Karpas-422 (cell line): ENCODE results near the gene SCGB1A1. TPM values are rescaled to one million over a fixed set of nuclear protein-coding genes. Genes with fewer than 3 reads are reported as not detected.
"Not testable (repeated sequence)": the region's sequence is repeated elsewhere in the genome, so short reads cannot be mapped to it uniquely, and the experiment has no call there.

ENCODE experiments used
- DNase-seq: peaks from one replicate; pipeline ENCODE4 v3.0.0-alpha.2; 2015
- H2AFZ ChIP-seq: fragments of 200-600 bp; sonication (generic); 2 replicates; pipeline ENCODE4 v1.6.1; 2014; ENCODE audit warnings: antibody characterized with exemption, low read length, mixed read lengths
- H3K27ac ChIP-seq: fragments of 200-600 bp; sonication (generic); 2 replicates; pipeline ENCODE4 v1.5.1; 2014; ENCODE audit warnings: mild to moderate bottlenecking, low read length, moderate library complexity
- H3K27me3 ChIP-seq: fragments of 200-600 bp; sonication (generic); 2 replicates; pipeline ENCODE4 v1.6.1; 2014; ENCODE audit warnings: low read length, mixed read lengths
- H3K36me3 ChIP-seq: fragments of 200-600 bp; sonication (generic); 2 replicates; pipeline ENCODE4 v1.6.1; 2014; ENCODE audit warnings: low read length, mixed read lengths; ENCODE audit not compliant: insufficient read depth
- H3K4me1 ChIP-seq: fragments of 200-600 bp; sonication (generic); 2 replicates; pipeline ENCODE4 v1.6.1; 2014; ENCODE audit warnings: mild to moderate bottlenecking, low read length, mixed read lengths
- H3K4me2 ChIP-seq: fragments of 200-600 bp; sonication (generic); 2 replicates; pipeline ENCODE4 v1.6.1; 2014; ENCODE audit warnings: low read length, low read depth, mild to moderate bottlenecking; ENCODE audit not compliant: poor library complexity, severe bottlenecking
- H3K4me3 ChIP-seq: fragments of 200-600 bp; sonication (generic); 2 replicates; pipeline ENCODE4 v1.5.1; 2014; ENCODE audit warnings: mild to moderate bottlenecking, antibody characterized with exemption, low read length, mixed read lengths
- H3K79me2 ChIP-seq: fragments of 200-600 bp; sonication (generic); 2 replicates; pipeline ENCODE4 v1.6.1; 2014; ENCODE audit warnings: mild to moderate bottlenecking, low read length, mixed read lengths
- H3K9ac ChIP-seq: fragments of 200-600 bp; sonication (generic); 2 replicates; pipeline ENCODE4 v1.6.0; 2014; ENCODE audit warnings: low read length
- H3K9me2 ChIP-seq: fragments of 200-600 bp; sonication (generic), shearing (Covaris generic); replicated peaks from 2 replicates; pipeline ENCODE4 v1.6.0; 2014; ENCODE audit warnings: mild to moderate bottlenecking, low read length, moderate library complexity; ENCODE audit not compliant: insufficient read depth
- H3K9me3 ChIP-seq: fragments of 300-700, 200-600 bp; sonication (generic); 2 replicates; pipeline ENCODE4 v1.6.1; 2014; ENCODE audit warnings: low read length, mixed read lengths
- H4K20me1 ChIP-seq: fragments of 200-600 bp; sonication (generic); 2 replicates; pipeline ENCODE4 v1.6.1; 2014; ENCODE audit warnings: mild to moderate bottlenecking, antibody characterized with exemption, low read length, low read depth; ENCODE audit not compliant: insufficient read depth
- total RNA-seq: library from RNA; depleted of rRNA; stranded (reverse); fragments of >200 nt; shearing (Covaris generic); gene quantifications from 2 replicates; pipeline ENCODE4 v1.2.3, GENCODE V29; 2014; ENCODE audit warnings: low replicate concordance; rRNA removed

Gene SCGB1A1, protein sequence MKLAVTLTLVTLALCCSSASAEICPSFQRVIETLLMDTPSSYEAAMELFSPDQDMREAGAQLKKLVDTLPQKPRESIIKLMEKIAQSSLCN
- not detected in 2 replicates for total RNA-seq

DNA sequence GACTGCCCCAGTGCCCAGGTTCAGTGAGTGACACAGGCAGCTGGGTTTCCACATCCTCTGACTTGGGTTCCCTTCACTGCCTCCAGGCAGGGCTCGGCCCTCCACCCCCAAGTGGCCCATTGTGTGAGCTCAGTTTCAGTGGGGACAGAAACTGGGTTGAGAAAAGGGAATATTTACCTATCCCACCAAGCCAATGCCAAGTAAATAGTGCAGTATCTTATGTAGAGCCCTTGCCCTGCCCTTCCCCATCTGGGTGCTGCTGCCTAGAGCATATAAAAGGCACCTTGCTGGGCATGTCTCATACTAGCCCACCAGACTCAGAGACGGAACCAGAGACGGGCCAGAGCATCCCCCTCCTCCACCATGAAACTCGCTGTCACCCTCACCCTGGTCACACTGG, at the start of gene SCGB1A1:
Gene SCGB1A1, plus strand, starts transcription at position 301 of the 400 bp plus-strand sequence. Its CDS starts 63 bp downstream, at position 364.
- Histone ChIP-seq H3K27me3 (no peaks in the 10 kb centered on the region), H3K9ac (no peak within 1 kb of the TSS), H4K20me1 (no peaks in the 10 kb centered on the region), H3K4me1 (no peaks in the 10 kb centered on the region), H3K36me3 (no peaks in the 10 kb centered on the region), H3K27ac (no peak within 1 kb of the TSS), H3K4me2 (no peak within 1 kb of the TSS), H3K4me3 (no peak within 1 kb of the TSS), H3K79me2 (no peaks in the 10 kb centered on the region), H3K9me2 (no peaks in the 10 kb centered on the region), H2AFZ (no peak within 1 kb of the TSS), H3K9me3 (no peaks in the 10 kb centered on the region)
- no peak for DNase-seq

DNA sequence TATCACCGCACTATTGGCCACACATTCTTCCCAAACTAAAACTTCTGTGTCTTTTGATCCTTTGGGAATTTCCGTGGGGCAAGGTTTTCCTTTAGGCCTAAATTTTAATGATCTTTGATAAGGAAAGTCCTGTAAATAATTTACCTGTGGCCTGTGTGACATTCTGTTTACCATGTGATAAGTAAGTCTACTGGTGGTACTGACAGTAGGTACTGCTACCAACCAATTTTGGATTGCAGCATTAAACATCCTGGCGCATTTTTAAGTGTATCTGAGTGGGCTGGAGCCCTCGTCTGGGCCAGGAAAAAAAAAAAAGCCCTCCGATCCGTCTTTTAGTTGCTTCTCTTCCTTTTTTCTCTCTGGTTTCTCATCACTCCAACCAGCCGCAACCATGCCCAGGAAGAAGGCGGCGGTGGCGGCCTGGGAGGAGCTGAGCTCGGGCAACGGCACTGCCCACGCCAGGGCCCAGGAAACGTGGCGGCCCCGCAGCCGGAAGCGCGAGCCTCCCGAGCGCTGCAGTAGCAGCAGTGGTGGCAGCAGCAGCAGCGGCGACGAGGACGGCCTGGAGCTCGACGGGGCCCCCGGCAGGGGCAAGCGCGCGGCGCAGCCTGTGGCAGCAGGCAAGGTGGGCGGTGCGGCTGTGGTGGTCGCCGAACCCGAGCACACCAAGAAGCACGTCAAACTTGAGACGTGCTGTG, 47.9 kb upstream of the SCGB1A1 start:
- Histone ChIP-seq H2AFZ (no peak overlapping the region), H3K9me2 (no peaks in the 10 kb centered on the region), H3K9me3 (no peaks in the 10 kb centered on the region), H3K79me2 (no peaks in the 10 kb centered on the region), H3K4me1 (no peaks in the 10 kb centered on the region), H3K9ac (no peak overlapping the region), H3K27me3 (no peaks in the 10 kb centered on the region), H4K20me1 (no peaks in the 10 kb centered on the region), H3K4me3 (no peak overlapping the region), H3K4me2 (no peak overlapping the region), H3K27ac (no peak overlapping the region), H3K36me3 (no peaks in the 10 kb centered on the region)
- no peak for DNase-seq

DNA sequence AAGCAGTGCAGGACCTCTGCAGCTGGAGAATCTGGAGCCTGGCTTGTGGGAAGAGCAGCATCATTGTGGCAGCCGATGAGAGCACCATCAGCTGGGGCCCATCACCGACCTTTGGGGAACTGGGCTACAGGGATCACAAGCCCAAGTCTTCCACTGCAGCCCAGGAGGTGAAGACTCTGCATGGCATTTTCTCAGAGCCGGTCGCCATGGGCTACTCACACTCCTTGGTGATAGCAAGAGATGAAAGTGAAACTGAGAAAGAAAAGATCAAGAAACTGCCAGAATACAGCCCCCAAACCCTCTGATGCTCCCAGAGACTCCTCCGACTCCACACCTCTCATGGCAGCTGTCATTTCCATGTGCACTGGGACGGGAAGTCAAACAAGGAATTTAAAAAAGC, 46.0 kb upstream of the SCGB1A1 start:
- H3K4me3 ChIP-seq: no peak overlapping the region
- H3K4me1 ChIP-seq: no peaks in the 10 kb centered on the region
- H4K20me1 ChIP-seq: no peaks in the 10 kb centered on the region
- H3K27me3 ChIP-seq: no peaks in the 10 kb centered on the region
- H2AFZ ChIP-seq: no peak overlapping the region
- no peak overlapping the region for H3K27ac ChIP-seq
- no peak overlapping the region for H3K9ac ChIP-seq
- DNase-seq: no peak
- no peaks in the 10 kb centered on the region for H3K79me2 ChIP-seq
- no peak overlapping the region for H3K4me2 ChIP-seq
- no peaks in the 10 kb centered on the region for H3K36me3 ChIP-seq
- no peaks in the 10 kb centered on the region for H3K9me2 ChIP-seq
- no peaks in the 10 kb centered on the region for H3K9me3 ChIP-seq

GRCh38 chr11:62373464-62374119, 45.2 kb upstream of the SCGB1A1 start:
- Histone ChIP-seq H3K9me2 (no peaks in the 10 kb centered on the region), H3K9ac (no peak overlapping the region), H3K4me2 (no peak overlapping the region), H3K27ac (no peak overlapping the region), H3K36me3 (no peaks in the 10 kb centered on the region), H3K79me2 (no peaks in the 10 kb centered on the region), H3K9me3 (no peaks in the 10 kb centered on the region), H3K27me3 (no peaks in the 10 kb centered on the region), H2AFZ (no peak overlapping the region), H3K4me3 (no peak overlapping the region), H3K4me1 (no peaks in the 10 kb centered on the region), H4K20me1 (no peaks in the 10 kb centered on the region)
- no peak for DNase-seq

GRCh38 chr11:62374801-62375200, 44.0 kb upstream of the SCGB1A1 start:
- Histone ChIP-seq H3K9ac (no peak overlapping the region), H2AFZ (no peak overlapping the region), H3K4me3 (no peak overlapping the region), H3K79me2 (no peaks in the 10 kb centered on the region), H3K9me3 (no peaks in the 10 kb centered on the region), H3K36me3 (no peaks in the 10 kb centered on the region), H3K4me2 (no peak overlapping the region), H3K9me2 (no peaks in the 10 kb centered on the region), H3K27ac (no peak overlapping the region), H3K27me3 (no peaks in the 10 kb centered on the region), H4K20me1 (no peaks in the 10 kb centered on the region), H3K4me1 (no peaks in the 10 kb centered on the region)
- no peak for DNase-seq

- not testable (repeated sequence) for H3K9me2 ChIP-seq, H3K36me3 ChIP-seq, H2AFZ ChIP-seq, H3K4me3 ChIP-seq, H4K20me1 ChIP-seq, H3K4me1 ChIP-seq, H3K79me2 ChIP-seq, H3K9ac ChIP-seq, H3K27ac ChIP-seq, H3K4me2 ChIP-seq, H3K9me3 ChIP-seq, H3K27me3 ChIP-seq
- peak; percentile 83 for DNase-seq
Observed at GRCh38 chr11:62378459-62379063, 40.3 kb upstream of the SCGB1A1 start.

DNA sequence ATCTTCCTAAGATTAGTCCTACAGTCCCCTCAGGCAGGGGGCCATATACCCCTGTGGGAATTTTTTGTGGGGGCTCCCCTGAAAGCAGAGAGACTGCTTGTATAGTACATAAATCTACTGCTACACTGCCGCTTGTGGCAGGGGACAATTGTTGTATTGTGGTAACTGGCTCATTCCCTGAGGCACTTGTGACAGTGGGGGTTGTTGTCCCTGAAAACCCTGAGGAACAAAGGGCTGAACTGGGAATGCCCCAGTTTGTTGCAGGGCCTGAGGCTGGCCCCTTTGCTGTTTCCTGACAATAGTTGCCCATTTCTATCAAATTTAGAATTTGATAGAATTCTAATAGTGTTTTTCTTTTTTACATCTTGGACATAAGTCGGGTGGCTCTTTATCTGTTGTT, 39.2 kb upstream of the SCGB1A1 start:
- not testable (repeated sequence) for H3K4me3 ChIP-seq, H3K9ac ChIP-seq, H3K27ac ChIP-seq, H3K4me2 ChIP-seq, H3K4me1 ChIP-seq, H3K9me3 ChIP-seq, H3K27me3 ChIP-seq, H3K79me2 ChIP-seq, H4K20me1 ChIP-seq, H3K36me3 ChIP-seq, DNase-seq, H2AFZ ChIP-seq, H3K9me2 ChIP-seq

GRCh38 chr11:62380821-62381245, 38.0 kb upstream of the SCGB1A1 start:
- peak; percentile 84 for DNase-seq
- H2AFZ ChIP-seq, H3K9ac ChIP-seq, H3K4me1 ChIP-seq, H3K79me2 ChIP-seq, H3K27ac ChIP-seq, H4K20me1 ChIP-seq, H3K27me3 ChIP-seq, H3K36me3 ChIP-seq, H3K9me3 ChIP-seq, H3K4me3 ChIP-seq, H3K9me2 ChIP-seq: not testable (repeated sequence)
- peak overlapping the region; percentile 15 for H3K4me2 ChIP-seq
